GM10248 (cell line): ENCODE measurements around the gene DRG2.

Source experiments
- CTCF ChIA-PET: fragments of 300-600 bp; sonication (Branson Sonifier 250); formaldehyde crosslinking; extraction: SDS; loops from one replicate; lab custom pipeline; 2021; ENCODE audit warnings: antibody characterized with exemption; lab: Yijun Ruan, JAX
- POLR2A ChIA-PET: fragments of 350-650 bp; sonication (Branson Sonifier 250); formaldehyde crosslinking; extraction: SDS; loops from one replicate; lab custom pipeline; 2020; ENCODE audit warnings: antibody characterized with exemption; lab: Yijun Ruan, JAX
- DNase-seq: peaks from one replicate; pipeline ENCODE4 v3.0.0; 2012; ENCODE audit errors: extremely low spot score
- CTCF ChIP-seq: IDR thresholded peaks from 2 replicates; pipeline ENCODE4 v1.5.1; 2012; ENCODE audit warnings: mild to moderate bottlenecking, low read depth; ENCODE audit errors: extremely low read depth, missing control alignments, control extremely low read depth

The DRG2 gene

GRCh38 chr17:18041776-18042175 lies 46.0 kb upstream of the DRG2 start:
- CTCF ChIA-PET: interaction anchor here (0.6 kb wide), 1 partner anchor 152 kb away, joined by 3 read pairs; no protein-coding TSS in a partner anchor
- POLR2A ChIA-PET: interaction anchor here (0.8 kb wide), 1 partner anchor 371 kb away, joined by 3 read pairs; no protein-coding TSS in a partner anchor
- DNase-seq: no peak
- no peak for TF ChIP-seq CTCF

- POLR2A ChIA-PET: no interaction called here
- DNase-seq: no peak
- TF ChIP-seq CTCF: no peak
- CTCF ChIA-PET: no interaction called here
These were observed 44.8 kb upstream of the DRG2 start for GRCh38 chr17:18042983-18043382.

- no peak for DNase-seq
- POLR2A ChIA-PET: no interaction called here
- CTCF ChIA-PET: no interaction called here
- peak; percentile 36 for TF ChIP-seq CTCF
These were observed 44.3 kb upstream of the DRG2 start for GRCh38 chr17:18043491-18043890.

GRCh38 chr17:18044609-18045008 lies 43.1 kb upstream of the DRG2 start:
- no peak for TF ChIP-seq CTCF
- POLR2A ChIA-PET: no interaction called here
- no peak for DNase-seq
- CTCF ChIA-PET: no interaction called here

GRCh38 chr17:18045691-18046350 lies 41.9 kb upstream of the DRG2 start:
- TF ChIP-seq CTCF: no peak
- ChIA-PET CTCF (interaction anchor here (1.9 kb wide), 1 partner anchor 10 kb away, joined by 8 read pairs; no protein-coding TSS in a partner anchor), POLR2A (no interaction called here)

GRCh38 chr17:18055597-18055996 lies 32.2 kb upstream of the DRG2 start:
- TF ChIP-seq CTCF: no peak
- DNase-seq: no peak
- POLR2A ChIA-PET: no interaction called here
- CTCF ChIA-PET: interaction anchor here (2.4 kb wide), 1 partner anchor 9 kb away, joined by 8 read pairs; no protein-coding TSS in a partner anchor

More at GRCh38 chr17:18045691-18046350, 41.9 kb upstream of the DRG2 start:
- no peak for DNase-seq
